Stimulated activated CD8-positive, alpha-beta memory T cell treated with anti-CD3 and anti-CD28 coated beads, Interleukin-12 subunit alpha, Interleukin-12 subunit beta, amount 100 ng/mL, for 24 hours (primary cell): Measurements from ENCODE around the gene ANXA3.

Experiments
- DNase-seq: peaks from one replicate; pipeline ENCODE4 v3.0.0-alpha.2; 2020; ENCODE audit errors: extremely low read depth

Gene ANXA3

DNA sequence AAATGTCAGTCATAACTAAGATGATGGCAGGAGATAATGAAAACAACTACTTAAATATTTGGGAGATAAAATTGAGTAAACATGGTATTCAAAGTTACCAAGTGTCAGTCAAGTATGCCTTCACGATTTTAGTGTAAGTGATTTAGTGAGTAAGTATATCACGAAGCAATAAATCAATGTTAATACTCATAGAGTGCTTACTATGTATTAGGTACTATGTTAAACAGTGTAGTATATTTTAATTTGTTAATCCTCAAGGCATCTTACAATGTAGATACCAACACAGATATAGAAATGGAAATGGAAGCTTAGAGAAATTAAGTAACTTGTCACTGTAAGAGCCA lies 59.6 kb downstream of the ANXA3 start:
- no peak for DNase-seq

DNA sequence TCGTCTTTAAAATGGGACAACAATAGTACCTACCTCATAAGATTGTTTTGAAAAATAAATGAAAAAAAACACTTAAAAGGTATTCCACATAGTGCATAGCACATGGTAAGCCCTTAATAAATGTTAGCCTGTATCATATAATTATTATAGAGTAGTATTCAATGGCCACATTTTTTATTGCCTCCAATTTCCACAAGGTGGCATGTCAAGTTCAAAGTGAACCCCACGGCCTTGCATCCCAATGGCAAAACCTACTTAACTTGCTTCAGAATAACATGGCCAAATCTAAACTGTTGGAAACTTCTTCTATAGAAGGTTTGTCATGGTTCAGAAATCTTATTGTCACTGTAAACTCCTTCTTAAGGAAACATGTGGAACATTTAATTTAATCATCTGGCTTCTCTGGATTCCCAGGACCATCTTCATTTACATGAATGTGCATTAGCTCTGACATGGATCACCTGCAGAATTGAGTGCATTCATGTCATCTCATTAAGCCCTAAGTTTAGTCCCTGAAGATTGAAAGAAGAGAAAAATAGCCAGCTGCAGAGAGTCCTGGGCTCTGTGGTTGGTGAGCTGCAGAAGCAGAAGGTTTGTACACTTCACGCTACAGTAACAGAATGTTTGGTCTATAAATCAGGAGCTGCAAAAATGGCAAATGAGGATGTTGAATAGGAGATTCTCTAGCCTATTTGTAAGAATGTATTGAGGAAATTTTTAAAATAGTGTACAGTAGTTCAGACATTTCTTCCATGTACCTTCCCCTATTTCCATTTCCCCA lies 61.0 kb downstream of the ANXA3 start:
- no peak for DNase-seq

DNA sequence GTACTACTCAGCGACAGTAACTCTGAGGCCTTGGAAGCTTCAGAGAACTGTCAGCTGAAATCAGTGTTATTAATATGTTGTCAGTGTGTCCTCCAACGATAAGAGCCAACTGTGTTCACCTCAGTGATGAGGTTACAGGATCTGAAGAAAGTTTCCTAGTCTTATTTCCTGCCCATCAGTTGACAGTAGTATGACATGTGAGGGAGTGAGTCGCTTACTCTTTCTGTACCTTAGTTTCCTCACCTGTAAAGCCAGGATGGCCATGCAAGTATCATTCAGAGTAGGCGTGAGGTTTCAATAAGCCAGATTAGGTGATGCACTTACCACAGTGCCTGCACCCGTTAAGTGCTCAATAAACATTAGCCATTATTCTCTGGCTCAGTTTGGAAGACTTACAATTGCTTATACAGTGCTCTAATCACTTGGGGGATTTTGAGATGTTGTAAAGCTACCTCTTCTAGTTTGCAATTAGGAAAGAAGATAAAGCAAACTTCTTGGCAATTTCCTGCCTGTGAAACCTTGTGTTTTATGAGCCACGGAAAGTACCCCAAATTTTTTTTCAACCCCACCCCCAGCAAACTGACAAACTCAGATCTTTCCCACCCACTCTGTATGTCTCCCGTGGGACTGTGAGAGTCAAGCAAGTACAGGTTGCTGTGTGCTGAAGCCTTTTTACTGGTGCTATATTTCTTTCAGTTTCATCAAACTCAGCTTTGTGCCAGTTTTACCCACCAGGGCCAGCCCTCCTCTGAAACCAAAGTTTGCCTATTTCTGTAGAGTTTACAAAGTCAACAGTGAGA lies 62.2 kb downstream of the ANXA3 start:
- DNase-seq, result no peak

DNA sequence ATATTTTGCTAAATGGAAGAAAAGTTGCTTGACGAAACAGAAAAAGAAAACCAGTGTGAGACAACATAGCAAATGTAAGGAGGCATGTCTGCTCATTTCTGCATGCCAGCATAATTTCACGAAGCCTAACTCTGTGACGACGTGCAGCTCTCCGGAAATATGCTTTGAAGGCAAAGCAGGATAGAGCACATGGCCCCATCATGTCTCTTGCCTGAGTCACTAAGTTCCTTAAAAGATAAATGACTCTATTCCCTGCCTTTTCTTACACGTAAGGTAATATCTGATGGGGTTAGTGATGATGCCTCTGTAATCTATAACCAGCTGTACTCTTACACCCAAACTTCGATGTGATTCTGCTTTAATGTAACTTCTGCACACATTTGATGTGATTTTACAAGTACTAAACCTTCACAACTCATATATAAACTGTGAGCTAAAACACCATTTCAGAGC lies 64.5 kb downstream of the ANXA3 start:
- DNase-seq, result no peak

DNA sequence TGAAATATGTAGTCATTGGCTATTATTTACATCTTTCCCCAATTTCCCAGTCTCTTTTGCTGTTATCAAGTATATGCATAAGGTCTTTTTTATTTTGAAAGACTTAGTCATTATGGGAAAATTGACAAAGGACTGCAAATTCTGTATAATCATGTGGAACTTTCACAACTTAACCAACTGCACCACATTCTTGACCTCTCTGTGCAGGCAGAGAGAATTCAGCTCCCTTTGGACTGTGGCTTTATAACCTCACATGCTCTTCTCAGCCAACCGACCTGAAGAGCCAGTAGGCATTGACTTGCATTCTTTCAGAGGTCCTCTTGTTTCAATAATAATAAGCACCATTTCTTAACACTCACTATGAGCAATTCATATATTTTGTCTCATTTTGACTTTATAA lies 66.9 kb downstream of the ANXA3 start:
- no peak for DNase-seq

DNA sequence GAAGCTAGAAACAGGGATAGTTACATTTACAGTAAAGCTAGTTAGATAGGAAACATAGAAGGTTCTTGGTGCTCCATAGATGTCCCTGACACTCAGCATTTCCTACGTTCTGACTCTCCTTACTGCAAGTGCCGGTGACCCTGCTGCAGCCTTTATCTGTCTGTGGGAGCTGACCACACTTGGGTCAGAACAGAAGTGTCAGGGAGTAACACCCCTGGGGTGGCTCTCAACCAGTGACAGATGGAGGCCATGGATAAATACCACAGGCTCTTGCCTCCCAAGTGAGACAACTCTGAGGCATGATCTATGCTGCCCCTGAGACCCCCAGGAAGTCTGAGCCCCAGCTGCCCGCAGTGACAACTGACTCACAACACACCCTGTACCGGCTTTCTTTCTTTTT lies 69.8 kb downstream of the ANXA3 start:
- no peak for DNase-seq

DNA sequence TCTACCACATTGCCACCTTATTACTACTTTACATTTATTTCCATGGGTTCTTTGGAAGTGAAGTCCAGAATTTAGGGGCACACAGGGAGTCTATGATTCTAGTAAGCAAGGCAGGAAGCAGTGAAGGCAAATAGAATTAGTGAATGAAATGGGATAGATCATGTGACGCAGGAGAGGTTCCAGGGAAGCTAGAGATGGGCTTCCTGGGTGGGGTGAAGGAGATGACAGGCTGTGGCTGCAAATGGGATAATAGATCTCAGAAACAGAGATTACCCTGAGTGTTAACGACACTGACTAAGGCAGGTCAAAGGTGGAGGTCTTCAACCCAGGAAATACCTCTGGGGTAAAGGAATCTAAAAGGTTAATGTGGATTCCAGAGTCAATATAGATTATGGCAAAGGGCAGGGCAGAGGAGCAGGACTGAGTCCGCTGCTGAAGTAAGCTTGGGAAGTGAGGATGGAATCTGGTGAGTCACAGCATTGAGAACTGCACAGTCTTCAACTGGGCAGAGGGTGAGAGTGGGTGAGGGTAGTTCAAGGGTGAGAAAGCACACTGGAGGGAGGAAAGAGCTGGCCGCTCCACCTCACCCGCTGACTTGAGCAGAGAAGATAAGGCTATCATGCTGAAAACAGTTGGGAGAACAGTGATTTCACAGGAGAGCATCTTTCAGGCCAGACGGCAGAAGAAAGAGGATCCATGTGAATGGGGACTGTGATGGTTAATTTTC lies 70.8 kb downstream of the ANXA3 start:
- DNase-seq, result no peak

DNA sequence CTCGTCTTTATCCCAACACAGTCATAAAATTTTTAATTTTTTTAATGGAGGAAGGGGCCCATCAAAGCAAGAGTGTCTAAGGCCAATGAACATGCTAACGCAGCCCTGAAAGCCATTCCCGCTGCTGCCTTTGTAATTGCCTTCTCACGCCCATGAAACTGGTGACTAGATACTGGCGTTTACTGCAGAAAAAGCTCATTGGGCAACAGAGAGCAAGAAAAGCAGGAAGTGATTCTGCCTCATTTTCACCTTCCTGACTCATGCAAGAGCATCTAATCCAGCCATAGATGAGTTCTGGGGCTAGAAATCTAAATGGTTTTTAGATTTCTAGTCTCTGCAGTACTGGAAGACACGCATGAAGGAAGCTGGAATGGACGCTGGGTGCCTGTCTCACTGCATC lies 72.5 kb downstream of the ANXA3 start:
- DNase-seq, result no peak

DNA sequence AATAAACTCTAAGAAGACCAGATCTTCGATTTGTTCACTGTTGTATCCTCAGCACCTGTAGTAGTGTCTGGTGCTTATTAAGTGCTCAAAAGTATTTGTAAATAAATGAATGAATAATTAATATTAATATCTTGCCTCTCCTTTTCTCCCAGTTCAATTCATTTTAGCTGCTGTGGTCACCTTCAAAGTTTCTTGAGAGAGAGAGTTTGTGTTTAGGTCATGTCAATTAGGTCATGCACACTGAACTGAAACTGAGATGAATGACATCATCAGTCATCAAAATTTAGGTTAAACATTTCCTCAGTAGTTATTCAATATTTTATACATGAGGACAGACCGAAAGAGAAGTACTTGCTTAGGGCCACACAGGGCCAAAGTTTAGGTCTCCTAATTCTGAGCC lies 73.5 kb downstream of the ANXA3 start:
- DNase-seq, result no peak

DNA sequence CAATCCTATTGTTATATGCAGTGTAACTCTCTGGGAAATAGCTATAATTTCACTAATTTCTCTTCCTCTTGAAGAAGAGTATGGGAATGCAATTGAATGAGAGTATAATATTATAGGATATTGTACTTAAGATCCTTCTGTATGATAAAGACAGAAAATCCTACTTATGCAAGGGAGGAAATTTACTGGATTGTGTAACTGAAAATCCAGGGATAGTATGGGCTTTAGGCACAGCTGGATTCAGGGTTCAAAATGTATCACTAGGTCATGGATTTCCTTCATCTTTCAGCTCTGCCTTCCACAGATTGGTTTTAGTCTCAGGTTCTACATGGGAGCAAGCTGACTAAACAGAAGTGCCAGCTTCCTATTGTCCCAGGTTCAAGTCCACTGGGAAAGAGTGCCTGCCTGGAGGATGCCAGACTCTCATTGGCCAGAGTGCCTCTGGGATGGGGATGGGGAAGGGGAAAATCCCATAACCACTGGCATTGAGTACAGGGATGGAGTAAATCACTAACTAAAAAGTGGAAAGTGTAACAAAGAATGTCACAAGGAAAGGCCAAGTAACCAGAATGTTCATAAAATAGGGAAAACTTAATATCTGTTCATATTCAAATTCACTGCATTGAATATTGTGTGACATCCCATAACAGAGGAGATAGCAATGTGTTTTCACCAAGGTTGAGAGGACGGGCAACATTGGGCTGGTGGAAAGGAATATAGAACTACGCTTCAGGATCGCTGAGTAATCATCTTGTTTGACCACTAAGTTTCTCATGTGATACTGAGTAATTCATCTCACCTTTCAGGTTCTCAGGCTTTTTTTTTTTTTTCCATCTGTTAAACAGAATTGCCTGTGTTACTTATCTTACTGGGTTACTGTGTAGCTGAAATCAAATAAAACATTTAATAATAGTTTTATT lies 75.7 kb downstream of the ANXA3 start:
- no peak for DNase-seq

DNA sequence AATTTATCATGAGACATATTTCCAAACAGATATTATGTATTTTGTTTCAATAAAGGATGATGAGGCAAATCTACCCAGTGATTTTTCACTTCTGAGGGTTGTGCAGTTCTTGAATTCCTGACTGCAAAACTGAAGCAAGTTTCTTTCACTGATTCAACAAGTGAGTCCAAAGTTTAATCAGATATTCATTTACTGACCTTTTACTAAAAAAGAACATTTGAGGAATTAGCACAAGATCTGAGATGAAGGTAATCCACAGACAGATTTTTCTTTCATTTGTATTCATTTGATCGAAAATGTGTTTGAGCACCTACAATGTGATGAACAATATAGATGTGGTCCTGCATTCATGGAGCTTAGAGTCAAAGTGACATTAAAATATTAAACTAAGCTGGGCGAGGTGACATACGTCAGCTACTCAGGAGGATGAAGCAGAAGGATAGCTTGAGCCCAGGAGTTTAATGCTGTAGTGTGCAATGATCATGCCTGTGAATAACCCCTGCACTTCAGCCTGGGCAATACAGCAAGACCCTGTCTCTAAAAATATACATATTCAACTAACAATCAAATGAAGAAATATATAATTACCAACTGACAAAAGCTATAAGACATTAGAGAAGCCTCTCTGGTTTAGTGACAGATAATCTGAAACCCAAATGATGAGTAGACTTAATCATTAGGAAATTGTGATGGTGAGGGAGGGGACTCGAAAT lies 76.6 kb downstream of the ANXA3 start:
- DNase-seq, result no peak

DNA sequence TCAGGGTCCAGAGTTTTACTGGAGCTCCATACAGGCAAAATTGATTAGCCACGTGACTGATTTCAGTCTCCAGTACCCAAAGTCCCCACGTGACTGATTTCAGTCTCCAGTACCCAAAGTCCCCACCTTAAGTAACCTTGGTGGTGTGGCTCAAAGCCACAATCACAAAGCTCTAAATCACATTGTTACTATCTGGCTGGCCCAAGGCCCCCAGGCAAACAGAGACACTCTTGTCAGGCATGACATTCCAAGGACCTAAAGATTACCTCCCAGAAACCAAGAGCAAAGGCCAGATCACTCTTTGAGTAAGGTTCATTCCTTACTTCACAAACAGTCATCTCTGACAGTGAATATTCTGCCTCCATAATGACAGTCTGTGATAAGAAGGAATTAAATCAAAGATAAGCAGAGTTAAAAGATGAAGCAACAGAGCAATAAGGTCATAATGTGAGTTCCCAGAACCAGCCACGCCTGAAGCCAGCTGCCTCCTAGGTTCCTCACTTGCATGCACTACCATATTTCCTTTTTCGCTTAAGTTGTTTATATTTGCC lies 78.5 kb downstream of the ANXA3 start:
- DNase-seq, result no peak

DNA sequence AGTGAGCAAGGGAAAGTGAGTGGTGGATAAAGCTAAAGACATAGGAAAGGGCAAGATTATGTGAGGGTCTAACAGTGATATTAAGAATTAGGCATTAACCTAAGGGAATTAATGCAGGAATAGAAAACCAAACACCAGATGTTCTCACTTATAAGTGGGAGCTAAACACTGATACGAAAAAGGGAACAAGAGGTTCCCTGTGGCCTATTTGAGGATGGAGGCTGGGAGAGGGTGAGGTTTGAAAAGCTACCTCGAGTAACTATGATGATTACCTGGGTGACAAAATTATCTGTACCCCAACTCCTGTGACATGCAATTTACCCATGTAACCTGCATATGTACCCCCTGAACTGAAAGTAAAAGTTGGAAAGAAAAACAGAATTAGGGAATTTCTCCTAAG lies 79.0 kb downstream of the ANXA3 start:
- no peak for DNase-seq

DNA sequence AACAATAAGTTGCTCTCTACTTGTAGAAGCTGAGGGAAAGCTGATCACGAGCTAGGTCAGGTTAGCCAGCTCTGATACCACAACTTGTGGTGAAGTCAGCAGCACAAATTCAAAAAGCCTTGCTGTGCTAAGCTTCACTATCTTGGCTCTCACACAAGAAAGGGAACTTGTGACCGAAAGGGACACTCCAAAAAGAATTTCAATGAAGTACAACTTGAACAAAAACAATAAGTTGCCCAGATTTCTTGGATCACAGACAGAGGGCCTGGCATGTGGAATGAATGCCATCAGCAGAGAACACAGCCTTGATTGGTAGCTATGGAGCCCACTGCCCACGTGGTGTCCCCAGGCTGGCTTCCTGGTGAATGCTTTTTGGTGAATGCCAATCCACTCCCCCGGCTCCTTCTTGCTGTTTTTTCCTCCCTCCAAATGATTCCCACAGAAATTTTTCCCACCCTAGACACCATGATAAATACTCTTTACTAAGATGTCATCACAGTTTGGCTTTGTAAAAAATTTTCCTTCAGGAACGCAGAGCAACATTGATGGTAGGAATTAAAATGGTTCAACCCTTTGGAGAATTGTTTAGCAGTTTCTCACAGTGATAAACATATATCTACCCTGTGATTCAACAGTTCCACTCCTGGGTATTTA lies 82.6 kb downstream of the ANXA3 start:
- DNase-seq, result no peak

DNA sequence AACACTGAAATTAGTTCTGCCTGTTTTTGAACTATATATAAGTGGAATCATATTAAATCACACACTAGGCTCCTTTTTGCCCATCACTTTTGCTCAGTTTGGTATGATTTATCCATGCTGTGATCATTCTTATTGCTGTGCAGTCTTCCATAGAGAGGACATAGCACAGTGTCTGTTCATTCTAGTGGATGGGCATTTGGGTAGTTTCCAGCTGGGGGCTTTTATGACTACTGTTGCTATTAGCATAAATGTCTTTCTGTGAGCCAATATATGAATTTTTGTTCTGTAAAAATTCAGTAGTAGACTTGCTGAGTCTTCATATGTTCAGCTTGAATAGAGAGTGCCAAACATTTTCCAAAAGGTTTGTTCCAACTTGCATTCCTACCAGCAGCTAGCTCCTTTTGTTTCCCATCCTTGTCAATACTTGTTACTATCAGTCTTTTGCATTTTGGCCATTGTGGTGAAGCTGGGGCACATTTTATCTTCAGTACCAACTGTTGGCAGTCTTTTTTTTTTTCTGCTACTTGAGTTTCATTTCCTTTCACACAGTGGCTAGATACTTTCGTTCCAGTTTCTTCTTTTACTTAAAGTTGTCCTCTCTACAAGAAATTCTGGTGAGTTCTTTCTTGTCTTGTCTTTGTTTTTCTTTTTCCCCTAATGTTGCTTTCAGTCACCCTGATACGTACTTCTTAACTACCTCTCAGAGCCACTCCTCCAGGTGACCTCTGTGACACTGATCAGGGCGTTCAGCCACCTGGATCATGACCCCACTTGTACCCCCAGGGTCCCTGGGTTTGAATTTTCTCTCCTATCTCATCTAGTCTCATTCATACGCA lies 87.0 kb downstream of the ANXA3 start:
- DNase-seq, result no peak

DNA sequence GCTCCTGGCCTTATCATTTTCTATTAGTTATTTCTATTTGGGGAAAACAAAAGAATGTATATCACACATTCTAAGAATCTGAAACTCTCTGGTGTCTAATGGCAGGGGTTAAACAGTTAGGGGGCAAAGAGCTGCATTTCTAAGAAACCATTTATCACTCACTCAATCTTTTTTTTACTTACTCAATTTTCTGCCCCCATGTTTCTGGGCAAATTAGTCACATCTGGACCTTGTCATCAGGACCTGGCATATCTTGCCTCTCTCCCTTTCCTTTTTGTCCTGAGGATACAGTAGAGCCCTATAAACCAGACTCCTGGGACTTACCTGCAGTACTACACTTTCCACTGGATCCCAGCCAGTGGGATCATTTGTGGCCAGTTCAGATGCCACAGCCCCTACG lies 89.1 kb downstream of the ANXA3 start:
- DNase-seq, result no peak

DNA sequence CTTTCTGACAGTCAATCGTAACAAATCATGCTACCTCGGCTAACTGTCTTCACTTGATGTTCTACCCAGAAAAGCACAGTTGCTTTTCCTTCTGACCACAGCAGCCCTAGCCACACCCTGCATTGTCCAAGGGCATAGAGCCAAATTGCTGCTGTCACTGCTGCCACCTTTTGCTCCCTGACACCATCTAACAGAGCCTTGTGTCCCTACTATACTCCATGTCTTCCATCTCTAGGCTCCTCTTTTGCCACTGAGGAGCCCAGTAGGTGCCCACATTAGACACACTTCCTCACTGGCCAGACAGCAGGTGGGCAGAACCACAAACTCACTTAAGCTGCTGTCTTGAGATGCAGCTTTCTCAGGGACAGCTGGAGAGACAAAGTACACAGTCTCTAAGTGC lies 91.4 kb downstream of the ANXA3 start:
- no peak for DNase-seq

DNA sequence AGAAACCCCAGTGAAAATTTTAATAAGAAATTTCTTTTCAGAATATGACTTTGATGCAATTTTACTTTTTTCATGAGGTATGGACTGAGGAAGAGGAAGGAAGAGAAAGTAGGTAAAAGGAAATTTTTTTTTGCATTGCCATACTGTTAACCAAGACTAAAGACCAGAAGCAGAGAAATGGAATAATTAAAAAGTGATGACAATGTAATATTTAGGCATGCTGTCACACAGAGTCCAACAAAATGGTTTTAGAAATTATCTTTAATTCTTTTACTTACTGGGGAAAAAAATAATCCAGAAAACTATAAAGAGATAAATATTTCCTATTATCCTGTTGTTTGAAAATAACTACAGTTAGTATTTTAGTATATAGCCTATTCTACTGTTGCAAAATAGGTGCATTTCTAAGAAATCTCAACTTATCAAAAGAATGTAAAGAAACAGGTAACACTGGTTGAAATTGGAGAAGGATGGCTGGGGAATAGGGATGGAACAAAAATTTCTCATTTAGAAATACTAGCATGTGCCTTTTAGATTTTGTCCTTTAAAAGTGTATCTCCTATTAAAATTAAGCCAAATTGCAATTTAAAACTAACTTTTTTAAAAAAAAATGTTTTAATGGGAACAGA lies 92.6 kb downstream of the ANXA3 start:
- DNase-seq, result no peak
